AG04450 (cell line): ENCODE data around the gene CACNA1A. TPM values are rescaled to one million over a fixed set of nuclear protein-coding genes. Genes with fewer than 3 reads are reported as not detected.
"Not testable (repeated sequence)": the region's sequence is repeated elsewhere in the genome, so short reads cannot be mapped to it uniquely, and the experiment has no call there.

ENCODE experiments used
- CTCF ChIA-PET: fragments of 300-600, 350-600 bp; formaldehyde crosslinking; extraction: SDS; loops from one replicate; lab custom pipeline; 2022; ENCODE audit warnings: antibody characterized with exemption, inconsistent platforms; lab: Charles Lee
- POLR2A ChIA-PET: fragments of 350-600 bp; formaldehyde crosslinking; extraction: SDS; loops from one replicate; lab custom pipeline; 2021; ENCODE audit warnings: antibody characterized with exemption, inconsistent platforms; lab: Yijun Ruan, JAX
- DNase-seq: peaks from one replicate; pipeline ENCODE4 v3.0.0-alpha.2; 2011; ENCODE audit warnings: low read depth, low spot score
- H3K27ac ChIP-seq: one replicate; pipeline ENCODE4 v1.5.1; 2012; ENCODE audit warnings: low read depth, low read length, control low read depth
- H3K27me3 ChIP-seq: one replicate; pipeline ENCODE4 v1.6.0; 2012; ENCODE audit warnings: low read length; ENCODE audit not compliant: control insufficient read depth, insufficient read depth
- H3K4me3 ChIP-seq: 2 replicates; pipeline ENCODE4 v1.5.1; 2011; ENCODE audit warnings: mild to moderate bottlenecking, low read depth, low read length, control low read depth
- H3K9me3 ChIP-seq: 2 replicates; pipeline ENCODE4 v1.5.1; 2012; ENCODE audit warnings: low read length; ENCODE audit not compliant: control insufficient read depth, insufficient read depth
- CTCF ChIP-seq: IDR thresholded peaks from 2 replicates; pipeline ENCODE4 v1.5.1; 2011; ENCODE audit warnings: low read depth, low read length, control low read depth, inconsistent platforms
- polyA plus RNA-seq: library from polyadenylated mRNA; depleted of rRNA; stranded (reverse); fragments of >200 nt; gene quantifications from 2 replicates; pipeline ENCODE4 v1.2.3, GENCODE V29; 2011

The CACNA1A gene
- polyA plus RNA-seq, 1 experiment, result 12.2 TPM

- no peak for DNase-seq
- no peak for TF ChIP-seq CTCF
- H3K27ac ChIP-seq, result no peak overlapping the region
- CTCF ChIA-PET, result interaction anchor here (0.8 to 1.0 kb wide), 2 partner anchors 9 to 146 kb away, joined by 5 to 6 read pairs; no protein-coding TSS in a partner anchor
- peaks cover 2% of the 10 kb centered on the region; the same call in 1 of the 2 replicates for H3K9me3 ChIP-seq
- no peaks in the 10 kb centered on the region for H3K27me3 ChIP-seq
- no peak overlapping the region for H3K4me3 ChIP-seq
- POLR2A ChIA-PET, result interaction anchor here (0.6 kb wide), 1 partner anchor 148 kb away, joined by 4 read pairs; no protein-coding TSS in a partner anchor
These were observed 78.8 kb downstream of the CACNA1A start for GRCh38 chr19:13427273-13428051.

GRCh38 chr19:13425875-13426274 lies 80.4 kb downstream of the CACNA1A start:
- CTCF ChIA-PET, DNase-seq, H3K9me3 ChIP-seq, POLR2A ChIA-PET, H3K4me3 ChIP-seq, H3K27ac ChIP-seq, H3K27me3 ChIP-seq: not testable (repeated sequence)

DNA sequence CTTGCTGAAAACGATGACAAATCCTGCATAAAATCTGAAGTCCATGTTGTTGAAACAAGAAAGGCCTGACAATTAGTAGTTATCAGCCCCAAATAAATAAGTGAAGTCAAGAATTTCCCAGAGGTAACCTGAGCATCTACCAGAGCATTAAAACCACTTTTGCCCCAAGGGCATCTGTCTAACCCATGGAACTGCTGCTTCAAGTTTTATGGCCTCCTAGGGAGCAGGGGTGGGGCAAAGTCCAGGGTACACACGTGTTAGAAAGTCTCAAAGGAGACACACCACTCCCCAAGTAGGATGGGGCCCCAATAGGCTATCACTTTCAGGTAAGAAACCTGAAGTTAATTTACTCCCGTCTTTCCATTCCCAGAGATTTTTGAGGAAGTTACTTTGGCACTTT lies 81.1 kb downstream of the CACNA1A start:
- ChIA-PET POLR2A (no interaction called here), CTCF (no interaction called here)
- Histone ChIP-seq H3K27me3 (no peaks in the 10 kb centered on the region), H3K9me3 (peaks cover 4% of the 10 kb centered on the region; the same call in 1 of the 2 replicates), H3K4me3 (no peak overlapping the region), H3K27ac (no peak overlapping the region)
- no peak for DNase-seq
- no peak for TF ChIP-seq CTCF

DNA sequence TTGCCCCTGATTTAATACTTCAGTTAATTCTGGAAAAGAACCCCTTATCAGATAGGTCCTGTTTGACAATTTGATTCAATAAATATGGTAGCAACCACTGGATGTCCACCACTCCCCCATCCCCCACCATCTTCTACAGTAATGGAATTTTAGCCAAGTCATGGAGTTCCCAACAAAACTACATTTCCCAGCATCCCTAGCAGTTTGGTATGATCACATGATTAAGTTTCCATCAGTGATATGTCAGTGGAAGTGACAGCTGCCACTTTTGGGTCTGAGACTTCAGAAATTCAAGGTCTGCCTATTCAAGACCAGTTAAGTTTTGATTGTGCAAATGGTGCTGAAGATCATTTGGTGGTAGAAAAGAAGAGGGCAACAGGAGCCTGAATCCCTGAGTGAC lies 85.5 kb downstream of the CACNA1A start:
- H3K27me3 ChIP-seq, result no peaks in the 10 kb centered on the region
- no peak for DNase-seq
- no peak for TF ChIP-seq CTCF
- H3K27ac ChIP-seq, result no peak overlapping the region
- ChIA-PET CTCF (no interaction called here), POLR2A (no interaction called here)
- no peak overlapping the region for H3K4me3 ChIP-seq
- H3K9me3 ChIP-seq, result peaks cover 4% of the 10 kb centered on the region; the same call in 1 of the 2 replicates

- Histone ChIP-seq H3K4me3 (no peak overlapping the region), H3K27ac (no peak overlapping the region), H3K27me3 (no peaks in the 10 kb centered on the region), H3K9me3 (no peaks in the 10 kb centered on the region)
- no peak for DNase-seq
- TF ChIP-seq CTCF, result no peak
- CTCF ChIA-PET, result interaction anchor here (2.6 kb wide), 1 partner anchor 12 kb away, joined by 12 read pairs; no protein-coding TSS in a partner anchor
- POLR2A ChIA-PET, result no interaction called here
These were observed 89.2 kb downstream of the CACNA1A start for GRCh38 chr19:13417054-13417453.
